AG09319 (cell line): Measurements from ENCODE around the gene PITPNC1.
"Not testable (repeated sequence)": the region's sequence is repeated elsewhere in the genome, so short reads cannot be mapped to it uniquely, and the experiment has no call there.

Experiments used
- DNase-seq: peaks from one replicate; pipeline ENCODE4 v3.0.0-alpha.2; 2010; ENCODE audit warnings: low read depth; ENCODE audit errors: extremely low read depth
- CTCF ChIP-seq: IDR thresholded peaks from 2 replicates; pipeline ENCODE4 v1.5.1; 2011; ENCODE audit warnings: low read depth, mild to moderate bottlenecking, inconsistent platforms, low read length, moderate library complexity

Gene PITPNC1

GRCh38 chr17:67471118-67471517 lies 94.0 kb downstream of the PITPNC1 start:
- DNase-seq = no peak
- TF ChIP-seq CTCF = no peak

DNA sequence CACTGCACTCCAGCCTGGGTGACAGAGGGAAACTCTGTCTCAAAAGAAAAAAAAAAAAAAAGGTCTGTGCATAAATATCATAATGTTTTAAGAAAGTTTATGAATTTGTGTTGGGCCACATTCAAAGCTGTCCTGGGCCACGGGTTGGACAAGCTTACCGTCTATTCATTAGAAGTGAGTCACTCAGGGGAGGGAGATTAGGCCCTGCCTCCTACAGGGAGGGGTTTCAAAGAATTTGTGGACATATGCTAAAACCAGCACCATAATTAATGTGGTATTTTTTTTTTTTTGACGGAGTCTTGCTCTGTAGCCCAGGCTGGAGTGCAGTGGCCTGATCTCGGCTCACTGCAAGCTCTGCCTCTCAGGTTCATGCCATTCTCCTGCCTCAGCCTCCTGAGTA lies 95.5 kb downstream of the PITPNC1 start:
- not testable (repeated sequence) for DNase-seq

- no peak for TF ChIP-seq CTCF
- peak; percentile 78 for DNase-seq
Measured at GRCh38 chr17:67474081-67474661, 97.1 kb downstream of the PITPNC1 start.

- TF ChIP-seq CTCF = peak; percentile 94
- DNase-seq = peak; percentile 56
Measured at GRCh38 chr17:67475161-67475937, 98.3 kb downstream of the PITPNC1 start.

- DNase-seq = no peak
- no peak for TF ChIP-seq CTCF
Measured at GRCh38 chr17:67476787-67477335, 99.8 kb downstream of the PITPNC1 start.

GRCh38 chr17:67477687-67478086 lies 100.6 kb downstream of the PITPNC1 start:
- DNase-seq = no peak
- TF ChIP-seq CTCF = no peak

DNA sequence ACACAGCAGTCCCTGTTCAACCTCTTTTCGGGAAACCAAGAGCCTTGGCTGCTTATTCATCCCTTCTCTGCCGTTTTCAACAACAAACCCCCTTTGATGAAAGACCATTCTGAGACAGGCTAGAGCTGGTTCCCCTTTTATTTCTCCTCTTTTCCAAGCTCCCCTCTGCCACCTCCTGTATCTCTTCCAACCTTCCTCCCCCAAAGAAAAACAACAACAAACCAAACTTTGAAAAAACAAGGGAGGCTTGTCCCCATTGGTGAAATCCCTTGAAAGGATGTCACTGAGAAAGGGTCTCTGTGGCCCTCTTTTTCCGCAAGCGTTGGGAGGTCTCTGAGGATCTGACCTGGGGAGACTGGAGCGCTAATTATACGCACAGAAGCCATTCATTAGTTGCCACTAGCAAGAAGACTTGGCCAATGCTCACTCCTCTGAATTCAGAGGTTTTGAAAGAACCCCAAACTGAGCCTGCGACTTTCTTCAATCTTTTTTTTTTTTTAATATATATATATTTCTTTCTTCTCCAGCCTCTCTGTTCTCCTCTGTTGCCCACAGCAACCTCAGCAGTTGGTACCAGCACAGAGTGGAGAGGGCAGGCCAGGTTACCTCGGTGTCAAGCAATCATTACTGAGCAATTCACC lies 101.4 kb downstream of the PITPNC1 start:
- no peak for TF ChIP-seq CTCF
- no peak for DNase-seq
